HG03521 (cell line): ENCODE results near the gene SZT2.

Source experiments
- ATAC-seq: cut with Tn5 transposase; IDR thresholded peaks from one replicate; pipeline ENCODE4 v1.9.1; 2021; ENCODE audit warnings: mild to moderate bottlenecking, moderate library complexity; ENCODE audit not compliant: unreplicated experiment

The SZT2 gene

DNA sequence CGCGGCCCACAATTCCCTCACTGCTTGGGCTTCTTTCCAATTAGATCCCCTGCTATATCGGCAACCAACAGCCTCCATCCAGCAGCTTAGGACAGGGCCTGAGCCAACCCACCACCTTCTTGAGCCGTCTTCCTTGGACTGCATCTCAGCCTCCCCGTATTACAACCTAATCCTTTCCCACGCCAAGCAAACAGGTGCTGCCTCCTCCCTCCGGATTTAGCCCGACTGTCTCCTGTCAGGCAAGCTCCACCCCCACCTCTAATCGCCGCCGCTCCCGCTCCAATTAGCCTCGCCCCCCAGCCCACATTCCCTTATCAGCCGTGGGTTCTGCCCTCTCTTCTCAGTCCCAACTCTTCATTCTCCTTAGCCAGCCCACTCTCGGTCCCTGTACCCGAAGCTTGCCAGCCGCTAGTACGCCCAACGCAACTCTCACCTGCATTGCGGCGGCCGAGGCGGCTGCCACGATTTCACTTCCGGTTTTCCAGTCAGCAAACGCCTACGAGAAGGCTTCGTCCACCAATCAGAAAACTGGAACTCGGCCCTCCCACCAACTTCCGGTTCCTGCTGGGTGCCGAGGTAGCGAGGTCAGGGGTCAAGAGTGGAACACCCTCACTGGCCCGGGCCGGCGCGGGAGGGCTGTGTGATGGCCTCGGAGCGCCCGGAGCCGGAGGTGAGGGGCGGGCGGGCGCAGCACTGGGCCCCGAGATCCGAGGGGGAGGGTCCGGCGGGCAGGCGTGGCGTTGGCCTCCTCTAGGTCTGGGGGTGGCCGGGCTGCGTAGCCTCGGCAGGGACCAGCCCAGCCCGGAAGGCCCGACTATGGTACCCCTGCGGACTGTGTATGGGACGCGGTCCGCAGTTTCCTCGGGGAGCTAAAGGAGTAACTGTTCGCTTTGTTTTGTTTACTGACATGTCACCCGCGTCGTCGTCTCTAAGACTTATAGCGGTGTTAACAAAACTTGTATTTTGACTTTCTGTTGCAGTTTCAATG lies at the start of gene SZT2, which contains the start of gene MED8:
Gene SZT2 (plus strand): TSS at position 574 of the 988 bp plus-strand sequence. CDS start 70 bp downstream, at position 644.
Gene MED8 (minus strand): TSS at position 475 of the 988 bp plus-strand sequence. CDS start 36 bp downstream, at position 439.
- ATAC-seq, result peak; percentile 84

DNA sequence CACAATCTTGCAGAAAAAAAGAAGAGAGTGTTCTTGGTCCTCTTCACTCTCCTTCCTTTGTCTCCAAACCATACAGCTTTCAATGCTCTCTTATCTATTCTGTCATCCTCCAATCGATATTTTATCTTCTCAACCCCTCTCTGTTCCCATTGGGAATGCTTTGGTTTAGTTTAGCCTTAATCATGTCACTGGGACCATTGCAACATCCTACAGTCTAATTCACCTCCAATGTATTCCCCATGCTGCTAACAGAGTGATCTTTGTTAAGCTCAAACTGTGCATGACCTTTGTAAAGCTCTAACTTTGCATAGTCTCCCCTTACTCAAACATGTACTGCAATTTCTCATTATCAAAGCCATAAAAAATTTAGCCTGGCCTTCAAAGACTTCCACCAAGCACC lies 49.1 kb upstream of the SZT2 start:
- ATAC-seq, result no peak

- no peak for ATAC-seq
Measured at GRCh38 chr1:43344267-43344850, 45.3 kb upstream of the SZT2 start.

GRCh38 chr1:43345120-43345519 lies 44.6 kb upstream of the SZT2 start:
- ATAC-seq, result no peak

- no peak for ATAC-seq
Measured at GRCh38 chr1:43346636-43347035, 43.1 kb upstream of the SZT2 start.

GRCh38 chr1:43348343-43348808 lies 41.3 kb upstream of the SZT2 start:
- ATAC-seq, result no peak

- peak; percentile 63 for ATAC-seq
Measured at GRCh38 chr1:43348809-43349593, 40.7 kb upstream of the SZT2 start.

DNA sequence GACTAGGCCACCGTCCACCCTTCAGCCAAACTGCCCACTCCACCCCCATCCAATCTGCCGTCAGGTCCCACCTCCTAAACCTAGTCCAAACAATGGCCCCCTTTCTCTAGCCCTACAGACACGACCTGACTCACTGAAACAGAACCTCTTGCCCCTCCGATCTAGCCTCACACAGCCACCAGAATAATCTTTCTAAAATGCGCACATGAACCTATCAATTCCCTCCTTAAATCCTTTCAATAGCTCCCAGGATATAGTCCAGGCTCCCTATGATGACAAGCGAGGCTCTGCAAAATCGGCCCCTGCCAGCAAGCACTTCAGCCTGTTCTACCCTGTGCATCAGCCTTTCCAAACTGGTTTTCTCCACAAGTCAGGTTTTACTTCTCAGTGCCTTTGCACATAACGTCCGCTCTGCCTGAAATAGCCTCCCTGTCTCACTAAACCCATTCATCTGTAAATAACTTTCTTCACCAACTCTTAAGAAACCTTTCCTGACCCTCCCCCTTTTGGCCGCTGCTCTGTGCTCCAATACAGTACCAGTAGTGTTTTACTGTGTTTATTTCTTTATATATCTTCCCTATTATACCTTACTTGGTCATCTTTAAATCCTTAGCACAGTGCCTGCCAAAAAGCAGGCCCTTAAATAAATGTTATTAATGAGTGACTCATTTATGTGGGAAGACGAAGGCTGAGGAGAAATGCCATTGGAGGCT lies 39.9 kb upstream of the SZT2 start:
- no peak for ATAC-seq

DNA sequence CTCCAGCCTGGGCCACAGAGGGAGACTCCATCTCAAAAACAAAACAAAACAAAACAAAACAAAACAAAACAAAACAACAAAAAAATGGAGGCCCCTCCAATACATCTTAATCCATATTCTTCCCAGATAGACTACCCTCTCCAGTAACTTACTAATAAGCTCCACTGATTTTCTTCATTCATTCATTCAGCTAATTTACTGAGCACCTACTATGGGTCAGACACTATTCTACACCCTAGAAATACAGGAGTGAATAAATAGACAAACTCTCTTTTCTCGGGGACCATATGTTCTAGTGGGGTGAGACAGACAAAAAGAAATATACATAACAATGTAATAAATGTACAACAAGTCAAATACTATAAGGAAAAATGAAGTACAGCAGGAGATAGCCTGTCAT lies 38.7 kb upstream of the SZT2 start:
- no peak for ATAC-seq

- no peak for ATAC-seq
Measured at GRCh38 chr1:43351421-43352350, 38.0 kb upstream of the SZT2 start.

DNA sequence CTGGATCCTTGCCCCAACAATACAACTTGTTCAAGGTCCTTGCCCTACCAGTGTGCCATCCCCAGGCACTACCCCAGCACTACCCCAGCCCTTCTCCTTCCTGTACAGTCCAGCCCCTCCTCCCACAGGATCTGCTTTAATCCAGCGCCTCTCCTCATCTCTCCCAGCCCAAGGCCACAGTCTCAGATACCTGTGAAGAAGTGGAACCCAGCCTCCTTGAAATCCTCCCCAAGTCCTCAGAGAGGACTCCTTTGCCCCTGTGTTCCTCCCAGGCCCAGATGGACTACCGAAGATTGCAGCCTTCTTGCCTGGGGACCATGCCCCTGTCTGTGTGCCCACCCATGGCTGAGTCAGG lies 37.4 kb upstream of the SZT2 start:
- no peak for ATAC-seq

- no peak for ATAC-seq
Measured at GRCh38 chr1:43352881-43353280, 36.8 kb upstream of the SZT2 start.

GRCh38 chr1:43354471-43354870 lies 35.2 kb upstream of the SZT2 start:
- no peak for ATAC-seq

- no peak for ATAC-seq
Measured at GRCh38 chr1:43354936-43355335, 34.8 kb upstream of the SZT2 start.

DNA sequence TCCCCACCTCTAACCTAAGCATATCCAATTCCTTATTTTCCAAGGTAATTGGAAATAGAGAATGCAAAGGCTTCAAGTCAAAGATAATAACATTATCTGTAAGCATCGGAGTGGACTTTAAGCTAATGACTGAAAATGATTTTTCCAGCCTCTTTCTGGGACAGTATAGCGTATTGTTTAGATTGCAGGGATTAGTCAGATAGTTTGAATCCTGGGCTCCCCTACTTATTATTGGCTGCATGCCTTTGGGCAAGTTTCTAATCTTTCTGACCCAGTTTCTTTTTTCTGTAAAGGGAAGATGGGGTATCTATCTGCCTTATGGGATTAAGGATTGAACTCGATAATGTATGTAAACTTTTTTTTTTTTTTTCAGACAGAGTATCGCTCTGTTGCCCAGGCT lies 32.4 kb upstream of the SZT2 start:
- ATAC-seq, result no peak

- ATAC-seq, result no peak
Measured at GRCh38 chr1:43358121-43358745, 31.5 kb upstream of the SZT2 start.

- ATAC-seq, result peak; percentile 95
Measured at GRCh38 chr1:43358746-43359693, 30.7 kb upstream of the SZT2 start, which contains the start of gene CDC20. Gene CDC20, plus strand, starts transcription at chr1:43358981. Its CDS starts 235 bp downstream, at chr1:43359216.

GRCh38 chr1:43359696-43360095 lies 30.0 kb upstream of the SZT2 start:
- ATAC-seq, result no peak
